Astrocyte (in vitro differentiated cells and primary cell): ENCODE data around the gene SEMA4B.
"Not testable (repeated sequence)": the region's sequence is repeated elsewhere in the genome, so short reads cannot be mapped to it uniquely, and the experiment has no call there.

Source experiments
- CTCF ChIP-seq: IDR thresholded peaks from 2 replicates; pipeline ENCODE4 v1.5.1; 2011; ENCODE audit warnings: low read depth, mild to moderate bottlenecking, inconsistent platforms, low read length, moderate library complexity; ENCODE audit not compliant: insufficient read depth
- EZH2 ChIP-seq: IDR thresholded peaks from 2 replicates; pipeline ENCODE4 v1.6.1; 2012; ENCODE audit warnings: mild to moderate bottlenecking, low read length, inconsistent platforms; ENCODE audit not compliant: insufficient read depth

DNA sequence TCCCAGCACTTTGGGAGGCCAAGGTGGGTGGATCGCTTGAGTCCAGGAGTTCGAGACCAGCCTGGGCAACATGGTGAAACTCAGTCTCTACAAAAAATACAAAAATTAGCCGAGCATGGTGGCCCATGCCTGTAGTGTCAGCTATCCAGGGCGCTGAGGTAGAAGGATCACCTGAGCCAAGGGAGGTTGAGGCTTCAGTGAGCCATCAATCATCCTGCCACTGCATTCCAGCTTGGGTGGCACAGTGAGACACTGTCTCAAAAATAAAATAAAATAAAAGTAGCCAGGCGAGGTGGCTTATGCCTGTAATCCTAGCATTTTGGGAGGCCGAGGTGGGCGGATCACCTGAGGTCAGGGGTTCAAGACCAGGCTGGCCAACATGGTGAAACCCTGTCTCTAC lies 13.1 kb upstream of the SEMA4B start:
- not testable (repeated sequence) for TF ChIP-seq CTCF, EZH2
